ENCODE data around the gene LRP1B. TPM values are rescaled to one million over a fixed set of nuclear protein-coding genes. Genes with fewer than 3 reads are reported as not detected.
"Not testable (repeated sequence)": the region's sequence is repeated elsewhere in the genome, so short reads cannot be mapped to it uniquely, and the experiment has no call there.

LRP1B gene
- total RNA-seq, 1 experiment from 2014 or later, result 1.4 TPM

- no peak for DNase-seq (ENCODE audit: low spot score)
Observed at GRCh38 chr2:141889788-141890187, 241.0 kb downstream of the LRP1B start.

DNA sequence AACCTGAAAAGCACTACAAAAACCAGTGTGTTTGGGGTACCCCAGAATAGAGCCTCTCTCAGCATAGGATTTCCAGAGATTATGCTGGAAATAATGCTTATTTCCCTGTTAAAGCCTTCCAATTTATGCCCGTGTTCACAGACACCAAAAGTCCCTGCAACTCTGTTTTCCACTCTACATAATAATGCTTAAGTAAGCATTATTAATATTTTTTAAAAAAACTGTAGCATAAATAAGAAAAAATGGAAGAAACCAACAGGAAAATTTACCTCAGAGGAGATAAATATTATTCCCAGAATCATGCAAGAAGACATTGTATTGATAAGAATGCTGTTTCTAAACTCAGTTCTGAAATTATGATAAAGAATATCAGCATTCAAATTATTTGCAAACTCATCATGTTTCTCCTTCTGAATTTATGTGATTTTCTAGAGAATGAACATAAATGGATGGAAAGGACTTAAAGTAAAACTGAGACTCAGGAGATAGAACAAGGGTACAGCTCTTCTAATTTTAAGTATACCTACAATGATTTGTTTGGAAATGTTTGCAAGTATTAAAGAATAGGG, 241.7 kb downstream of the LRP1B start:
- DNase-seq (ENCODE audit: low spot score), result no peak

DNA sequence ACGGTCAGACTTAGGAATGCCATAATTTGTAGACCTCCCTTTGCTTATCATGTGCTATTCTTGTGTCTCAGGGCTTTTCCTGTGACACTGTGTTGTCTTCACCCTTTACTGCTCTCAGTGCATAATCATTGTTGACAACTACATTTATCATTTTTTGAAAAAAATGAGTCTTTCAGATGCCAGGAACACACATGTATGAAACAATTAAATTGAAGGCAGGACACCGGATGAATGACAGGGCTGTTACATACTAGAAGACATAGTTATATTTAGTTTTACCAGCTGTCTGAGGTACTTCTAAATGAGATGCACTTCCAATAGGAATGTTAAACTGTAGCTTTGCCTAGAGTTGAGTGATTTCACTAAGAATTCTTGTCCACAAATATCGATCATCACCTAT, 243.5 kb downstream of the LRP1B start:
- DNase-seq (ENCODE audit: low spot score), result no peak

GRCh38 chr2:141878016-141878415, 252.8 kb downstream of the LRP1B start:
- DNase-seq (ENCODE audit: low spot score), result no peak

DNA sequence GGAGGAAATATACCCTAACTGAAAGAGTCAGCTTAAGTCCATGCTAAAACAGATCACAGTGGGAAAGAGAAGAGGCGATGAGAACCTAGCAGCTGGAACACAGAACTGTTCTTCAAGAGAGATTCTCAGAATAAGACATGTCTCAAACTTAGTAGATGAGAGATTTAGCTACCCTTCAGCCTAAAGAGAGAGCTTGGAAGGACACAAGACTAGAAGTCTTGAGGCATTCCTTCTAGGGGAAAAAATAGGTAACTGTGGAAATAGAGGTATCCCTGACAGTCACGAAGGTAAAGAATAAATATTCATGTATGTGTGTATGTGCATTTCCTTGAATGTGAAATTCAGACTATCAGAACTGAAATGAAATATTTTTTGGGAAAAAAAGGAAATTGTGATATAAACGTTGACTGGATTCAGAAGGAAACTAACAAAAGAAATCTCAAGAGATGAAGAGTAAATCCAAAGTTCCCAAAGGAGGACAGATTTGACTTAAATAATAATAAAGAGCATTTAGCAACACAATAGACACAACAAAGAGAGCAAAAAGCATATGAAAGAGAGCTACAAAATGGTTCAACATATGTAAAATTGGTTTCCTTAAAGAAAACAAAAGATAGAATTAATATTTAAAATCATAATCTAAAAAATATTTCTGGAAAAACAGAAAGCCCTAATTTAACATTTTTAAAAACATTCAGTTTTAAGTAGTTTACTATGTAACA, 258.7 kb downstream of the LRP1B start:
- DNase-seq (ENCODE audit: low spot score), result no peak

DNA sequence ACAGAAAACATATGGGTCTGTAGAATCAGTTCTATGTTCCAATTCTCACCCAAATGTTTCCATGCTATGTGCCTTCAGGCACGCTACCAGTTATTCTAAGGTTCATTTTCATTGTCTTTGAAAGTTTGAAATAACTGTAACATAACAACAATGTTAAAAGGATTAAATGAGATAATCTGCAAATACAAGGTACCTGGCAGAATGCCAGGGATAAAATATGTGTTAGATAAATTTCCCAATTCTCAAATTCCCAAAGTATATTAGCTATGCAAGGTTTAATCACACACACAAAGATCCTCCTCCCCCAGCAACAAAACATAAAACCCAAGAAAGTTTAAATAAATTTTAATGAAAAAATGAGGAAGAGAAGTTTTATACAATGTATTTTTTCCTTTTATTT, 261.2 kb downstream of the LRP1B start:
- no peak for DNase-seq (ENCODE audit: low spot score)

DNA sequence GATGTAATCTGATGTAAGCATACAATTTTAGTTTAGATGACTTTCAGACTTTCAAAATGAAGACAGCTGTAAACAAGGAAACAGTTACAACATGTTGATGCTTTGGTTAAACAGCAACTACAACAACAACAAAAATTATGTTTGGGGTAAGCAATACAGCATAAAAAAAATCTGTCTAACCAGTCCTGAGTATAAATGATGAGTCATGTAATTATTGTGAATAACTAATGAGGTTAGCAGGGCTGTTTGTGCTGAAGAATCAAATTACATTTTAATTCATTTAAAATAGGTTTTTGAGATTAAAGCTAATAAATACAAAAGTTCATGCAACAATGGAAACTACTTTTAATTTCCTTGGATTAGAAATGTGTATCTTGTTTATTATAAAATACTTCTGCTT, 266.9 kb downstream of the LRP1B start:
- DNase-seq (ENCODE audit: low spot score), result no peak

DNA sequence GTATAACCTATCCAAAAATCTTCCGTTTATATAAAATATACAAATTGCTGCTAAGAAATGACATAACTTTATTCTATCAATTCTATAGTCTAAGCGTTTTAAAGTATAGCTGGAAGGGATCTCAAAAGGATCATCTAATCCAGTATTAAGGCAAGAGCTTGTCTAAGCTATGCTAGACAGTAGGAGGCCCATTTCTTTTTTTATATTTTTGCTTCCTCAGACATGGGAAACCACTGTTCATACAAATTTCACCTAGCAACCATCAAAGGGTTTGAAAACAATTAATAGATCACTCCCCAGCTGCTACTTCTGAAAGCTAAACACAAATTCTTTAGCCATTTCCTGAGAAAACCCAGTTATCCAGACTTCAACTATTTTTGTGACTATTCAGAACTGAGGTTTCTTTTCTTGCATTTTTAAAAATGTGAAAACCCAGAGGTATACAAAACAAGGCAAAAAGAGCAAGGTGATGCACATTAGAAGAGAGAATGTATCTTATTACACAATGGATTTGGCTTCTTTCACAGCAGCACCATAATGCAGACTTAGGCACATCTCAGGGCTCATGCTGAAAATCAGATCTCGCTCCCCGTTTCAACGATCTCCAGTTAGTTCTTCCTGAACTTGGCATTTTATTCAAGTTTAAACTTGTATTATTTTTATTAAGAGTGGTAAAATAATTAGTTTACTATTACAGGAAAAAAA, 274.4 kb downstream of the LRP1B start:
- no peak for DNase-seq (ENCODE audit: low spot score)

GRCh38 chr2:141848191-141848590, 282.6 kb downstream of the LRP1B start:
- no peak for DNase-seq (ENCODE audit: low spot score)

GRCh38 chr2:141844231-141844630, 286.6 kb downstream of the LRP1B start:
- no peak for DNase-seq (ENCODE audit: low spot score)

DNA sequence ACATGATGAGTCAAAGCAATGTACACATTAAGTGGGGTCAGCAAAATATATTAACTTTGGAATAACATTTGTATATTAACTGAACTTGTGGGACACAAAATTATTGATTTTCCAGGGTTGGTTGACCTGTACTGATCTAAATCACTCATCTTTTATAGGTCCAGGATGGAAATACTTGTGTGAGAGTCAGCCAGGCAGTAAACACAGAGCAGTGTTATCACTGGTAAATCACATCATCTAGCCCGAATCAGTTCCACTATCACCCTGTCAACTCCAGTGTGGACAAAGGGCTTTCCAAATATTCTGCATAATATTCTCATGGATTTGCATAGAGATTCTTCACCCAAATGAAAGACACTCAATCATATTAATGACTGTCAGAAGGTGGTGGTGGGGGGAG, 295.7 kb downstream of the LRP1B start:
- no peak for DNase-seq (ENCODE audit: low spot score)

DNA sequence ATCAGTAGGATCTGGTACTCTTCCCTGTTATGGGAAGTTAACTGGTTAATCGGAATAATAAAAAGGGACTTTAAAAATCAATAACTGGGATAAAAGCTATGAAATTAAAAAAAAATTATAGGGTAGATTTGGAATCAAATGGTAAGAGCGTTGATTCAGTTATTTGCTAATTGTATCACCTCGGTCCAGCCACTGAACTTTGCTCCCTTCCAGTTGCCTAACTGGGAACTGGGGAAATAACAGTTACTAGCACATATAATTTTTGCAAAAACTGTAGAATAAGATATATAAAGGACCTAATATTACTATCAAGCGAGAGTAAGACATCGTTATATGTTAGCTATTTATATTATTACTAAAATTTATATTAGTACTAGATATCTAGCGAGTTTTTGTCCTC, 302.1 kb downstream of the LRP1B start:
- DNase-seq (ENCODE audit: low spot score), result no peak

DNA sequence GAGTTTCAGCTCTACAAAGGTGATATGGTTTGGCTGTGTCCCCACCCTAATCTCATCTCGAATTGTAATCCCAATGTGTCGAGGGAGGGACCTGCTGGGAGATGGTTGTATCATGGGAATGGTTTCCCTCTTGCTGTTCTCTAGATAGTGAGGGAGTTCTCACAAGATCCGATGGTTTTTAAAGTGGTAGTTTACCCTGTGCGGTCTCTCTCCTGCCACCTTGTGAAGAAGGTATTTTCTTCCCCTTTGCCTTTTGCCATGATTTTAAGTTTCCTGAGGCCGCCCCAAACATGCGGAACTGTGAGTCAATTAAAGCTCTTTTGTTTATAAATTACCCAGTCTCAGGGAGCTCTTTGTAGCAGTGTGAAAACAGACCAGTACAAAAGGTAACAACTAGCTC, 306.0 kb downstream of the LRP1B start:
- no peak for DNase-seq (ENCODE audit: low spot score)

GRCh38 chr2:141820893-141821292, 309.9 kb downstream of the LRP1B start:
- DNase-seq (ENCODE audit: low spot score), result no peak

GRCh38 chr2:141815320-141815719, 315.5 kb downstream of the LRP1B start:
- not testable (repeated sequence) for DNase-seq (ENCODE audit: low spot score)

DNA sequence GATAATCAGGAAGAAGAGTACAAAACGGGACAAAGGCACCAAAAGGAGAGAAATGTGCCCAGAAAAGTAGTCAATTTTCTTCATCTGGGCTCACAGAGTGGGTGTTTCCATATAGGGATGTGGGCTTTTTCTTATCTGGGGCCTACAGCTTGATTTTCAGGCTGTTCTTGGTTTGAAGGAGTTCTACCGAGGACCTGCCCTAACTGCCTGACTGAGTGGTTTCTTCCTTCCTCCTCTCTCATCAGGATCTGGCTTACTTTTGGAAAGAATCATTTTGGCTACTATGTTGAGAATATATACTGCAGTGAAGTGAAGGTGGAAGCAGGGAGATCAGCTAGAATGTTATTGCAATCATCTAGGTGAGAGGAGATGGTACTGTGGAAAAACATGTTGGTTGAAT, 316.7 kb downstream of the LRP1B start:
- no peak for DNase-seq (ENCODE audit: low spot score)

DNA sequence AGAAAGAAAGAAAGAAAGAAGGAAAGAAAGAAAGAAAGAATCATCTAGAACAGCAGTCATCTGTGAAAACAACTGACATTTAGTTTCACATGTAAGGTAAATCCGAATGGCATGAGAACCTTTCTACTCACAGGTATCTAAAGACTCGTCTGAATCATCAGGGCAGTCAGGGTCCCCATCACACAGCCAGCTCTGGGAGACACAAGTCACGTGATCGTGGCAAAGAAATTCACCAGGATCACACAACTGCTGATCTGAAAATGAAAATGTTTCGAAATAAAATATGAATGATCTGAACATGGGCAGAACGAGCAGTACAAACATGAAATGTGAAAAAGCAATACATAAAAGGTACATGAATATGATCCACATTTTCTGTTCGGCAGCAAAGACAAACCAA, 320.7 kb downstream of the LRP1B start:
- DNase-seq (ENCODE audit: low spot score), result no peak

- DNase-seq (ENCODE audit: low spot score), result no peak
Observed at GRCh38 chr2:141806090-141806489, 324.7 kb downstream of the LRP1B start.

DNA sequence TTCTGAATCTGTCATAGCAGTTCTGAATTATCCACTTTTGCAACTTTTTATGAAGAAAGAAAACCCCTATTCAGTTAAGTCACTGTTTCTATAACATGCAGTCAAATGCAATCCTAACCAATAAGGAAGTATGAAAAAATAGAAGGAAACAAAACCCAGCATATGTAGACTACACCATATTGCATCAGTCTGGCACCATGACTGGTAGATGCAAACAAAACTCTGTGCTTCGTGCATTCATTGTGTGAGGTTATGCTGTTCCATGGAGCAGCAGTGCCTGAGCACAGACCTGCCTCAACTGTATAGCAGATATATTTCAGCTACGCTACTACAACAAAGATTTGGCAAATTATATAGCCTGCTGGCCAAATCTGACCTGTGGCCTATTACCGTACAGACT, 325.5 kb downstream of the LRP1B start:
- no peak for DNase-seq (ENCODE audit: low spot score)

- DNase-seq (ENCODE audit: low spot score), result no peak
Observed at GRCh38 chr2:141796449-141796848, 334.4 kb downstream of the LRP1B start.

GRCh38 chr2:141791521-141791920, 339.3 kb downstream of the LRP1B start:
- DNase-seq (ENCODE audit: low spot score), result no peak

- DNase-seq (ENCODE audit: low spot score), result no peak
Observed at GRCh38 chr2:141782574-141782973, 348.2 kb downstream of the LRP1B start.

DNA sequence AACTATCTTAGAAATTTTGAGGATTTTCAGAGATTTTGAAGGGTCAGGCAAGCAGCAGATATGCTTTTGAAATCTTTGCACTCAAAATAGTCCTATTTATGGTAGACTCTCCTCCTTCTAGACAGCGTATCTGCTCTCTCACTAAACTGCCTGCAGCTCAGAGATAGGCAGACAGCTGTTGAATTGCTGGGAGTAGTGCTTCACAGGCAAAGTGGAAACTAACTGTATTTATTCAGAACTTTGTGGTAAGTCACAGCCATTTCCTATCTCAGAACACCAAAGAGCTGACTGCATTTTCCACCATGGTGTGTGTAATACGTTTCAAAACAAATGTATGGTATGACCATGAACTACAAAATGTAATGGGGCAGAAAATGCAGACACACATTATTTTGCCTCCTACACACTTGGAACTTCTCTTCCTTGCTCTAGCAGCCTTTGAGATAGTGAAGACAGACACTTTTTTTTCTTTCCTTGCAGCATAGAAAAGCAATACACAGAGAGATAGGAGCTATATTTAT, 352.4 kb downstream of the LRP1B start:
- no peak for DNase-seq (ENCODE audit: low spot score)

Measured in H4 (cell line).